Raji (cell line): ENCODE measurements around the gene ELOVL4.

Experiments used
- POLR2A ChIP-seq: IDR thresholded peaks from 2 replicates; pipeline ENCODE4 v1.6.1; 2011; ENCODE audit warnings: low read depth, low read length, control low read depth; ENCODE audit not compliant: insufficient read depth

ELOVL4 gene

DNA sequence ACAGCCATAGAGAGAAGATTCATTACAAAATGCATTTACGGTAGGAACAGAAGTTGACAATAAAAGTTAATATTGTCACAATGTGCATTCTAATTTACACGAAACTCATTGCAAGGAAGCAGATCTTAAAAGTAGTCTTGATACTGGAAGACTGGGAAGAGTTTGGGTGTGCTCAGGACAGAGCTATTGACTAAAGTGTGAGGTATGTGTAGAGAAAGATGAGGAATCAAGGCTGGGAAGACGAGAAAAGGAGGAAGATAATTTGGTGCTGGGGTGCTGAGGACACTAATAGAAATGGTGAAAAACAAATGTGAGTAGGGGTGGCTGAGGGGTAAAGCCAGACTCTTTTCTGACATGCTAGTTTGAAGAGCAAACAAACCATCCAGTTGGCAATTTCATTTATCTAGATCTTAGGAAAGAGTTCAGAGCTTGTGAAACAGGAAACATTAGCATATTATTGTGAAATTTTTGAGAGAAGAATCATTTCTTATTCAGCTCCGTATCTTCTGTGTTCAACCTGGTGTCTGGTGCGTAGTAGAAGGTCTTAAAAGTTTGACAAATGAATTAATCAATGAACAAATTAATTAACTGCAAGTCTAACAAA lies 72.7 kb downstream of the ELOVL4 start:
- TF ChIP-seq POLR2A = no peak

DNA sequence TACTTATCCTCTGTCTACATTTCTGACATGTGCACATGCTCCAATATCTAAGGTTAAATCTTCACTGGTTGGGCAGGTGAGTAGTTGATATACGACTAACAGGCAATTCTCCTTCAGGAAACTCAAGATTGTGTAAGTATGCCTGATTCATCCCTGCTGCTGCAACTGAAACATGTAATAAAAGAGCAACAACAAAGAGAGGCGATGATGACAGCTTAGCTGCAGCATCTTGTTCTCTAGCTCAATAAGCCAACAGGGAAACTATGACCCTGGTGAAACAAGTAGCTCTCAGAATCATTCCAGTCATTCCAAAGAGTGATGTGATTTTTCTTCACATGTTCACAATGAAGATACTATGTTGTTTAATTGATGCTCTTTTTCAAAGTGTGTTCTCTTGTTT lies 74.4 kb downstream of the ELOVL4 start:
- no peak for TF ChIP-seq POLR2A

DNA sequence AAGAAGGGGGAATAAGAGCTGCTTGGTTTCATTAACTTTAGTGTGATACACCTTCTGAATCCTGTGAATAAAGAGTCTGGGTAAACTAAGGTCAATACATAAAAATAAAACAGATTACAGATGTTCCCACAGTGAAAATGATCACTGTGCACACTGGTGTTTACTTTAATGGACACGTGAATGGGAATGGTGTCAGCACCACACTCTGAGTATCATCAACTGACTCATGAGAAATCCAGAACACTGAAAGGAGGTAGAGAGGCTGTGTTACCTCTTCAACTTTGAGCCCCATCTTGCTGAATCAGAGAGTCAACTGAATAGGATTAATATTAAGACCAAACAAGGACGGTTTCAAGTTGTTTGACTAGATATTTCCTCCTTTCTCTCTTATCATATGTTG lies 75.0 kb downstream of the ELOVL4 start:
- TF ChIP-seq POLR2A = no peak

DNA sequence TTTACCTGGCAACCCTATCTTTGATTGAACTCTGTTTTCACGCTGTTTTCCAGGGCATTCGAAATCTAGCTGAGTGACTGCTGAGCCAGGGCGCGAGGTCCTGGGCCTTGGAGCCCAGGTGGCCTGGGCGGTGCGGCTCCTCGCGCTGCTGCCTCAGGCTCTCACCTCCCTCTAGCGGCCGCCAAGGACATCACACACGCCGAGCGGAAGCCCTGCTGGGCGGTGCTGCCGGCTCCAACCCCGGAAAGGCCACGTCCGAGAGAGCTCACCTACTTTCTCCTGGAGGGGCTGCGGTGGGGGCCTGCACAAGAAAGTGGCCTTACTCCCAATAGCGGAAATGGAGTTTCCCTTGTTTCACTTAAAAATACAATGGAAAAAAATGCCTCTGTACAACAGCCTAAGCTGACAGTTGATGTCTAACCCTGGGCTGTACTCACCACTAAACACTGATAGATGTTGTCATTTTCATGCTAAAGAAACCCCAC lies 77.7 kb downstream of the ELOVL4 start:
- TF ChIP-seq POLR2A = no peak

DNA sequence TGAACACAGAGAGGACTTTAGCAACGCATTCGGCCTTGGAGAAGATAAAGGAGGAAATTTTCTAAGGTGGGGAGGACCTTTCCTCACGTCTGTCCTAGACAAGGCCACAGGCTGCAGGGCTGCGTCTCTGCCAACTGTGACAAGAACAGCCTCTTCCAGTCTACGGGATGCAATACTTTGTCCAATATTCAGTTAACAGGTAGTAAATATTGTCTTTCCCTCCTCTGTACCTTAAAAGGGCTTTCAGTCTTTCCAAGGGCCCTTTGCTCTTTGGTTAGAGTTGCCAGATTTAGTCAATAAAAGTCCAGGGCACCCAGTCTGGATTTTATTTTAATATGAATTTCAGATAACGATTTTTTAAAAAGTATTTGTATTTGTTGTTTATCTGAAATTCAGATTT lies 78.2 kb downstream of the ELOVL4 start:
- TF ChIP-seq POLR2A = no peak

DNA sequence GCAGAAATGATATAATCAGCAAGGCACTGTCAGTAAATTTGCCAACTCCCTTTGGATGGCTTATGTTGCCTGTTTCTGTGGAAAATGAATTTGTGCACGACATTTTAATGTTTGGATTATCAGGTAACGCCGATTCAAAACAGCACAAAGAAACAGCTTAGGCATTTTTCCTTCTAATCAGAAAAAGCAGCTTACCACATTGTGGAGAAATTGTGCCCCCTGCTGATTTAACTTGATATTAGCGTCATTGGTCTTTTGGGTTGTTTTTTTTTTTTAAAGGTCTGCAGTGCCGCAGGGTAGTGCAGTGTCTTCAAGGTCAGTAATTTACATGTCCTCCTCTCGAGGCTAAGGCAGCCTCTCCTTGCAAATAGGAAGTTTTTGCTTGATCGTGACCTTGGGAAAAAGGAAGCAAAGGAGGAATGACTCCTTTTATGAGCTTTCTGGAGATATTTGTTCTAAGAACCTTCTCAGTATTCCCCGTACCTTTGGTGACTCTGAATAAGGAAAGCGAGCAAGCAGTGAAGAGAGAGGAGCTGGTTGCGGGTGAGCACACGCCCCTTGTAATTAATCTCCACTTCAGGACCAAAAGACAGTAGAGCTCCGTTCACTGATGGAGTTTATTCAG lies 79.1 kb downstream of the ELOVL4 start:
- TF ChIP-seq POLR2A = no peak
